CD4-positive, alpha-beta T cell treated with Interleukin-17A for 1 hour (primary cell): ENCODE data around the gene NIPAL4.

Experiments used
- DNase-seq: peaks from one replicate; pipeline ENCODE4 v3.0.0-alpha.2; 2020

The NIPAL4 gene

GRCh38 chr5:157486221-157486681, 26.2 kb downstream of the NIPAL4 start:
- DNase-seq: no peak

DNA sequence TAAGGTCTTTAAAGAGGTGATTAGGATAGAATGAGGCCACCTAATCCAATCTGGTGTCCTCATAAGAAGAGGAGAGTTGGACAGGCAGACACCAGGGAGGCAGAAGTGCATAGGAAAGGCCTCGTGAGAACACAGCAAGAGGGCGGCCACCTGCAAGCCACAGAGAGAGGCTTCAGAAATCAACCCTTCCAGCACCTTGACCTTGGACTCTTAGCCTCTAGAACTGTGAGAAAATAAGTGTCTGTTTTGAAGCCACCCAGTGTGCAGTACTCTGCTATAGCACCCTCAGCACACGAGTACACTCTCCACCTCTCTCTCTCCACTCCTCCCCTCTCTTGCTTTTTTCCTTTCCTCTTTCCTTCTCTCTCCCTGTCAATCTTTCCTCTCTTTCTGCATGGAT, 26.8 kb downstream of the NIPAL4 start:
- no peak for DNase-seq

- peak; percentile 23 for DNase-seq
Observed at GRCh38 chr5:157487358-157487757, 27.3 kb downstream of the NIPAL4 start.

GRCh38 chr5:157491471-157491995, 31.5 kb downstream of the NIPAL4 start:
- no peak for DNase-seq

DNA sequence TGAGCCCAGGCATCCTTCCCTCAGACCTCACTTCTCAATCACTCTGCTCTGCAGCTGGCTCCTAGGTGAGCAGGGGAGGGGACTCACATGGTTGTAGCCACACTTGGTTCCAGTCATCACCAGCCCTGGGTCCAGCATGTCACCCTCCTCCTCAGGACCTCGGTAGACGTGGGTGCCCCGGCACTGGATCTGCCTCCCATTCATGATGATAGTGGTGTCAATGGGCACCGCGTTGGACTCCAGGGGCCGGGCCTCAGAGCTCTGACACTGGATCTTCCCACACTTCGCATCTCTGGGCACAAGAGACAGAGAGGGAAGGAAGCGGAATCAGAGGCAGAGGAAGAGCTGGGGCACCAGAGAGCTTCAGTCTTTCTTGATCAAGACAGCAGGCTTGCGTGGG, 32.9 kb downstream of the NIPAL4 start:
- DNase-seq: no peak

GRCh38 chr5:157494178-157494832, 34.3 kb downstream of the NIPAL4 start:
- no peak for DNase-seq

DNA sequence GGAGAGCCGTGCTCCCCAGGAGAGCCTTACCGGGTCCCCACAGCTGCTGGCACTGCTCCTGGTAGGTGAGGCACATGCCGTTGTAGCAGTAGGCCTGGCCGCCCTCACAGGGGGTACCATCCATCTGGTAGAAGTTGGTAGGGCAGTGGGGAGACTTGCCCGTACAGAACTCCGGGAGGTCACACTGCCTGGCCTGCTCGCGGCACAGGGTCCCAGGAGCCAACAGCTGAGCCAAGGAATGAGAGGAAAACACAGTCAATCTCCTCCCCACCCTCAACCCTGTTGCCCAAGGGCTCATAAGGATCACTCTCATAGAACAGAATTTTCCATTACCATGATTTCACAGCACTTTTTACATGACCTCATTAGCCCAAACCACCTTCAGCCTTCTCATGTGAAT, 36.9 kb downstream of the NIPAL4 start:
- no peak for DNase-seq

DNA sequence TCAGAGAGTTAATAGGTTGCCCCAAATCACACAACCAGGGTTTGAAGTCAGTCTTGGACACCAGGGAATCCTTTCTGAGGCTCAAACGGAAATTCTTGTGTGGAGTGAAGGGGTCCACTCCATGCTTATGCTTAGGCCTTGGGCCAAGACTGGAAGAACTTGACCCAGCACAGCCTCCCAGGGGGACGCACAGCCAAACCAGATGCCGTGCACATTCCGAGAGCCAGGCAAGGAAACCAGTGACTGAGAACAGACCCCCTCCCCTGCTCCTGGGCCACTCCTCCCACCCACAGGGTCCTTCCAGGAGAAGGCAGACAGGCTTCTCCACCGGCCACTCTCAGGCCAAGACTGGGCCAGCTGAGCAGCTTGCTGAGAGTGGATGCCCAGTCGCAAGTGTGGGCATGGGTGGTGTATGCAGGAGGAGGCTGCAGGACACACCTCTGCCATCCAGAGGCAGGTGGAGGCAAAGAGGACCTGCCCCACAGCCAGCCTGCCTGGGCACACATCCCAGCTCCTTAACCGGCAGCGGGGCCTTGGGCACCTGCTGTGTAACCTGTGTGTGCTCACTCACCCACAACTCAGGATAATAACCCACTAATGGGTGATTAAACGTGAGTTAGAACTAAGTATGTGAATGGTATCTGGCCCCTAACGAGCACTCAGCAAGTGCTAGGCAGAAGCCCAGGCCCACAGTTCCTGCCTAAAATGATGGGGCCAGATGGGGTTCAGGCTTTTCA, 38.0 kb downstream of the NIPAL4 start:
- DNase-seq: no peak

DNA sequence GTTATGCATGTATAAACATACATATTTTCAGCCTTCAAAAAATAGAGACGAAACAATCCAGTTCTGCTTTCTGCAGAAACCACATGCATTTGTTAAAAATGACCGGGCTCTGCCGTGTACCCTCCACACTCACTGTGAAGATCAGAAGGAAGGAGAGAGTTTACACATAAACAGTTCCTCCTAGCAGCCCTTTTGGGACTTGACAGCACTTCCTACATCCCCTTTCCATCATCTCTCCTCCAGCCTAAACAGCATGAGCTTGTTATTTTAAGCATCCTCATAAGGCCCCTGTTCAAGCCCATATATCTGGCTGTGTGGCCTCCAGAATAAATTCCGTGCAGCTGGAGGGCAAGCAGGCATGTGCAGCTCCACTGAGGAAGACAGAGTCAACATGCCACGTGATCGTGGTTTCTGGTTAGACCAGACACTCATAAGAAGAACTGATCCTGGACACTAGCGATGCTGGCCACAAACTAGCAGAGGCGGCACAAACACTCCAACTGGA, 42.2 kb downstream of the NIPAL4 start:
- DNase-seq: peak; percentile 6

DNA sequence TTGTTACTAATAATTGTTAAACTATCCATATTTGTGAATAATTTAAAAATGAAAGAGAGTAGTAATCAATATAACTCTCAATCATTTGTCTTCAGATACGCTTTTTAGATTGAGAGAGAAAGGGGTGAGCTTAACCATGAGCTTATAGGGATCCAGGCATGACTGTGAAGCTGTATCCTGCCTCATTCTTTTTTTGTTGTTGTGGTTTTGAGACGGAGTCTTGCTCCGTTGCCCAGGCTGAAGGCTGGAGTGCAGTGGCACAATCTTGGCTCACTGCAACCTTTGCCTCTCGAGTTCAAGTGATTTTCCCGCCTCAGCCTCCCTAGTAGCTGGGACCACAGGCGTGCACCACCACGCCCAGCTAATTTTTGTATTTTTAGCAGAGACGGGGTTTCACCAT, 44.0 kb downstream of the NIPAL4 start:
- DNase-seq: no peak

DNA sequence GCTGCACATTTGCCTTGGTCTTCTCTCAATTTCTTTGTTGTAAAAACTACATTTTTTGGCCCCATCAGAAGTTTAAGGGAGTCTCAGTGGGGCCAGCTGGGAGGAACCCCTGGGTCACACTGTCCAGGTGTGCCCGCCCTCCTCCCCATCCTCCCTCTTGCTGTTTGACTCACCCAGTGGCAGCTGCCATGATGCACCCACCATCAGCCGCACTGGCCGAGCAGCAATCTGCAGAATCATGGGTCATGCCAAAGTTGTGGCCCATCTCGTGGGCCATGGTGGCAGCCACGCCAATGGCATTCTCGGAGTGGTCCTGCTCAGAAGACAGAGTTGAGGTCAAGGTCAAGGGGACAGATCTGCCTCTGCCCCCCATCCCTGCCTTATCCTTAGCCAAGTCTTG, 45.5 kb downstream of the NIPAL4 start:
- no peak for DNase-seq

DNA sequence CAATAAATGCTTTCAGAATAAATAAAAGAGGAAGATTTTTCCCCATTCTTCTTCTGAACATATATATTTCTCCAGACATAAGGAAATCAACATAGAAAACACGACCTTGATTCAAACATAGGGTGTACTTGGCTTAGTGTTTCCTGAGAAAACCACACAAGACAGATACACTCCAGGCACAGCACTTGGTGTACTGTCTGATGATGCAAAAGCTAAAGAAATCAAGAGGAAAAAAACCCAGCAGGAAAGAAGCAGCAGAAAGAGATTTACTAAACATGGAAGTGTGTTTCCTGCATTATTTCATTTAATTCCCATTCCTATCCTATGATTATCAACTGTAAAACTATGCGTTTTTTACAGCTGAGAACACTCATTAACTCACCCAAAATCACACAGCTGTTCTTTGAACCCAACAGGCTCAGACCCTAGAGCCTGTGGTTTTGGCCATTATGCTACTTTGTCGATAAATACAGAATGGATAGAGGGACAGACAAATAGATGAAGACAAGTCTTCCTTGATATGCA, 46.1 kb downstream of the NIPAL4 start:
- no peak for DNase-seq

DNA sequence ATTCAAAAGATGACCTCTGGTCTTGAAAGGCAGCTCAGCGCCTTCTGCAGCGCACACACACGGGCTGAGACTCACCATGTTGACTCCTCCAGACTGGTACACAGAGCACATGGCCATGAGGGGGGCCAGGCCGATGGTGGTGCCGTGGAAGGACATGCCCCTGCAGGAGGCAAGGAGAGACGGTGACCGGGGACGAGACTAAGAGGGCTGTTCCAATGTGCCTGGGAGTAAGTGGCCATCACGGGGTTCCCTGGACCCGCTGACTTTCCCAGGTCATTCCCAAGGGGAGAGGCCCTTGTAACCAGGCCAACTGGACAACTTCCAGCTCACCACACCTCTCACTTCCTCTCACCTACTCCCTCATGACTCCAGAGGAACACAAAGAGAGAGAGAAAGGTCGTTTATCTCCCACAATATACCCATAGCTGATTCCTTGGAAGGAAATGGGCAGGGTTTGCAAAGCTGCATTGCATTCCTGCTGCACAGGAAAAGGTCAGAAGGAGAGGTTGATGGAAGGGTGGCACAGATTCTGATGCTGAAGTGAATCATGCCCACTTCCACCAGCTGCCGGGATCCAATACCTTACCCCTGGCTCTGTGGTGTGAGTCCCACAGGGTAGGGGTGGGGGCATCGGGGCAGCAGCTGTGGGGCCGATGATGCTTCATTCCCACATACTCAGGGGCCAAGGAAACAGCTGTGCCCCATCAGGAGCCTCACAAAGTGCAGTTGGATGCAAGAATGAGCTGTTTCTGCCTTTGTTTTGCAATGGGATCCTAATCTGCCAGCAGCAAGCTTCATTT, 47.2 kb downstream of the NIPAL4 start:
- DNase-seq: no peak

- DNase-seq: no peak
Observed at GRCh38 chr5:157509093-157509492, 49.1 kb downstream of the NIPAL4 start.

GRCh38 chr5:157509587-157509986, 49.6 kb downstream of the NIPAL4 start:
- DNase-seq: no peak

DNA sequence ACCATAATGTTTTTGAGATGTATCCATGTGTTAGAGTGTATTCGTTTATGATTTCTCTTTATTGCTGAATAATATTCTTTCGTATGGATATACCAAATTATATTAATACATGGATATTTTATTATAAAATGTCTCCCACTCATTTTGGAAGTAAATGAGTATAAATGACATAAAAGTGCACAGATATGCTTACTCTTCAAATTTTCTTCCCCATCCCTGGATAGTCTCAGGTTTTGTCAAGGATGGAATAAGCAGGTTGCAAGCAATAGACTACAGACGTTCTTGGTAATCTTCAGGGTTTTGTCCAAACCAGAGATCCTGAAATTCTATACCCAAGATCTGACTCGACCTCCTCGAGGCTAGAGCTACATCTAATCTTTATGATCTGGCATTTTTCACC, 50.7 kb downstream of the NIPAL4 start:
- no peak for DNase-seq

GRCh38 chr5:157511651-157512644, 51.9 kb downstream of the NIPAL4 start:
- DNase-seq: peak; percentile 13

GRCh38 chr5:157513182-157513581, 53.2 kb downstream of the NIPAL4 start:
- no peak for DNase-seq

- DNase-seq: no peak
Observed at GRCh38 chr5:157514974-157515373, 55.0 kb downstream of the NIPAL4 start.

DNA sequence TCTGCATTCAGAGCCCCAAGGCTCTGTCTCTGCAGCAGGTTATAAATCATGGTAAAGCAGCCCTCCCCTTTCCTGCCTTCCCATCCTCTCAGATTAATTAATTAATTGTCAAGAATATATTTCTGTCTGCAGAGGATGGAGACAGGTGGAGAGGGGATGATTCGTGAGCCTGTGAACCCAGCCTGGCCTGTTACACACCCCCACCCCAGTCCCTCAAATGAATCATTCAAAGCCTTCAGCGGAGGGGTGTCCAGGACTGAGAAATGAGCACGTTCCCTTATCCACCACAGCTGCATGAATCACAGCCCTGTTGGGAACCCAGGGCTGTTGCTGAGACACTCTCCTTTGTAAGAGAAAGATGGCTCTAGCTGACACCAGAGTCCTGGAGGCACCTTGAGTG, 56.0 kb downstream of the NIPAL4 start:
- no peak for DNase-seq

DNA sequence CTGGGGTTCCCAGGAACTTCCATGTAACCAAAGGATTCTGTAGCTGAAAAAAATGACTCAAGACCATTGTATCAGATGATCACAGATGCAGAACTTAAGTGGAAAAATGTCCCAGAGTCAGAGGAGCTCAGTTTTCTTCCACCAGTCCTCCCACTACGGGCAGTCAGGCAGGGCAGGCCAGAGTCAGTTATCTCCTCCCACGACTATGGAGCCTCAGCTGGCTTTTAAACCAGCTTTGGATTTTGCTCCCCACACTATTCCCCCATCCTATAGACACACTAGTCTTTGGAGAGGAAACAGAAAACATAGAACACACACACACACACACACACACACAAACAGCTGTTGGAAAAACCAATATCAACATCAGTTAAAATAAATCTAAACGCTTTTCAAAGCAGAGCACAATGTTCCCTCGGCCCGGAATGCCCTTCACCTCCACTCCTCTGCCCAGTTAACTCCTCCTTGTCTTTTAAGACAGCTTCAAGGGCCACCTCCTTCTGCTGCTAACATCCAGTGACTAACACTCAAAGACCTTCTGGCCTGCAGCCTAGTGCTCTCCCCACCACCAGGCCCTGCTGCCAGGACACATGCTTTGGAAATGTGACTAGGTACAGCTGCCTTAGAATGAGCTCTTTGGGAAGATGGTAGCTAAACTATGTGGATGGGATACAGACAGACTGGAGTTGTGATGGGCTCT, 56.8 kb downstream of the NIPAL4 start:
- no peak for DNase-seq
